Gastrocnemius medialis (tissue), 4 donors: ENCODE measurements around the gene SPIB. TPM values are rescaled to one million over a fixed set of nuclear protein-coding genes. Genes with fewer than 3 reads are reported as not detected.

Experiments used
- ATAC-seq, 2 donors: fragments of 150-250 bp; one replicate each; pipeline ENCODE4 v1.9.1; 2016
- DNase-seq, 2 donors: peaks; one replicate each; pipeline ENCODE4 v3.0.0-alpha.2; 2019
- H3K27ac ChIP-seq, 4 donors: fragments of 200-600 bp; sonication (generic); 1 replicate in 1 of 4; 2 replicates in 3 of 4; pipeline ENCODE4 v1.5.1; 2016 to 2018; ENCODE audit warnings: mild to moderate bottlenecking in 2 of 4, moderate library complexity in 1 of 4
- H3K27me3 ChIP-seq, 3 donors: fragments of 200-600 bp; sonication (generic) in 2 of 3; 1 replicate in 1 of 3; 2 replicates in 2 of 3; pipeline versions ENCODE4 v1.5.1 to v1.6.0; 2016 to 2019; ENCODE audit warnings: mild to moderate bottlenecking in 1 of 3, moderate library complexity in 1 of 3
- H3K36me3 ChIP-seq, 2 donors: fragments of 200-600 bp; sonication (generic) in 1 of 2; one replicate each; pipeline ENCODE4 v1.5.1; 2017 to 2018
- H3K4me1 ChIP-seq, 2 donors: fragments of 200-600 bp; sonication (generic) in 1 of 2; one replicate each; pipeline ENCODE4 v1.5.1; 2016 to 2017; ENCODE audit warnings: mild to moderate bottlenecking in 2 of 2
- H3K4me3 ChIP-seq, 4 donors: fragments of 200-600 bp; sonication (generic) in 3 of 4; 1 replicate in 1 of 4; 2 replicates in 3 of 4; pipeline ENCODE4 v1.5.1; 2016 to 2019; ENCODE audit warnings: mild to moderate bottlenecking in 2 of 4
- H3K9me3 ChIP-seq, 3 donors: fragments of 200-600 bp; sonication (generic) in 2 of 3; 1 replicate in 1 of 3; 2 replicates in 2 of 3; pipeline ENCODE4 v1.5.1; 2016 to 2019
- CTCF ChIP-seq, 5 experiments: fragments of 450-650 bp in 3 of 5; fragments of 200-600 bp in 2 of 5; sonication (generic) in 2 of 5; IDR thresholded peaks in 4 of 5; conservative IDR thresholded peaks in 1 of 5; 1 replicate in 4 of 5; 2 replicates in 1 of 5; pipeline ENCODE4 v1.5.1; 2016 to 2019; ENCODE audit warnings: antibody characterized with exemption in 5 of 5, mild to moderate bottlenecking in 3 of 5, moderate library complexity in 3 of 5
- POLR2A ChIP-seq, 2 donors: fragments of 450-650 bp; IDR thresholded peaks; one replicate each; pipeline ENCODE4 v1.6.1; 2017; ENCODE audit warnings: antibody characterized with exemption in 2 of 2, mild to moderate bottlenecking in 2 of 2, moderate library complexity in 2 of 2
- in situ Hi-C, 4 donors: fragments of 200-750 bp; cut with MboI; loops; one replicate each; pipeline versions ENCODE4 v1.15.0 to v1.8.0; 2017; ENCODE audit warnings: low sequenced_read_pairs in 4 of 4
- intact Hi-C: fragments of 100-400 bp; cut with DNase I; formaldehyde crosslinking; loops from one replicate; pipeline ENCODE4 v1.15.1; 2023; ENCODE audit warnings: low total_unique reads
- total RNA-seq, 4 donors: library from RNA; depleted of rRNA; stranded (reverse); fragments of >200 nt; gene quantifications; one replicate each; pipeline versions ENCODE4 v1.1.0 to v1.2.3, GENCODE V29; 2016

The SPIB gene
- total RNA-seq, 4 donors from 2014 or later: 0.15 TPM; not detected in 3

GRCh38 chr19:50394017-50394416 lies 24.7 kb upstream of the SPIB start:
- no peaks in the 10 kb centered on the region for H3K9me3 ChIP-seq
- ATAC-seq (peak in 1 of 2 donors; percentile 30), DNase-seq (no peak)
- no peaks in the 10 kb centered on the region for H3K36me3 ChIP-seq
- no peaks in the 10 kb centered on the region for H3K27me3 ChIP-seq
- H3K4me3 ChIP-seq: no peak overlapping the region
- intact Hi-C loops: no loop called here
- no peaks in the 10 kb centered on the region for H3K4me1 ChIP-seq
- TF ChIP-seq POLR2A (IDR thresholded peaks at IDR 0.05): no peak
- no peak for TF ChIP-seq CTCF (IDR thresholded peaks at IDR 0.05 in 4 of 5, conservative IDR thresholded peaks at IDR 0.05 in 1 of 5)
- H3K27ac ChIP-seq: no peak overlapping the region
- in situ Hi-C loops: no loop called here

- DNase-seq: no peak
- H3K27ac ChIP-seq: no peak overlapping the region
- peaks cover 0 to 8% of the 10 kb centered on the region in 2 donors for H3K36me3 ChIP-seq
- TF ChIP-seq CTCF (IDR thresholded peaks at IDR 0.05 in 4 of 5, conservative IDR thresholded peaks at IDR 0.05 in 1 of 5) (no peak), POLR2A (IDR thresholded peaks at IDR 0.05) (no peak)
- intact Hi-C loops (no loop called here), in situ Hi-C loops (no loop called here)
- no peaks in the 10 kb centered on the region for H3K4me1 ChIP-seq
- no peak for ATAC-seq
- no peaks in the 10 kb centered on the region for H3K9me3 ChIP-seq
- H3K27me3 ChIP-seq: no peaks in the 10 kb centered on the region
- no peak overlapping the region for H3K4me3 ChIP-seq
Measured at GRCh38 chr19:50398675-50399367, 19.9 kb upstream of the SPIB start.

- no peaks in the 10 kb centered on the region for H3K4me1 ChIP-seq
- intact Hi-C loops (no loop called here), in situ Hi-C loops (no loop called here)
- no peaks in the 10 kb centered on the region for H3K27me3 ChIP-seq
- ATAC-seq: no peak
- H3K27ac ChIP-seq: no peak overlapping the region
- H3K4me3 ChIP-seq: no peak overlapping the region
- peaks cover 0 to 8% of the 10 kb centered on the region in 2 donors for H3K36me3 ChIP-seq
- no peak for TF ChIP-seq POLR2A (IDR thresholded peaks at IDR 0.05)
- no peak for TF ChIP-seq CTCF (IDR thresholded peaks at IDR 0.05 in 4 of 5, conservative IDR thresholded peaks at IDR 0.05 in 1 of 5)
- H3K9me3 ChIP-seq: no peaks in the 10 kb centered on the region
- DNase-seq: no peak
Measured at GRCh38 chr19:50399368-50399745, 19.4 kb upstream of the SPIB start.

GRCh38 chr19:50401605-50402450 lies 16.9 kb upstream of the SPIB start:
- no peak for ATAC-seq
- Histone ChIP-seq H3K9me3 (no peaks in the 10 kb centered on the region), H3K4me3 (no peak overlapping the region), H3K27me3 (no peaks in the 10 kb centered on the region), H3K36me3 (peaks cover 0 to 8% of the 10 kb centered on the region in 2 donors), H3K4me1 (no peaks in the 10 kb centered on the region), H3K27ac (no peak overlapping the region)
- no peak for TF ChIP-seq POLR2A (IDR thresholded peaks at IDR 0.05)
- TF ChIP-seq CTCF (IDR thresholded peaks at IDR 0.05 in 4 of 5, conservative IDR thresholded peaks at IDR 0.05 in 1 of 5): peak in 1 of 5 experiments; percentile 12
- in situ Hi-C loops: no loop called here
- intact Hi-C loops: no loop called here
- DNase-seq: no peak
